ENCODE measurements around the gene ADSL. TPM values are rescaled to one million over a fixed set of nuclear protein-coding genes. Genes with fewer than 3 reads are reported as not detected.
"Not testable (repeated sequence)": the region's sequence is repeated elsewhere in the genome, so short reads cannot be mapped to it uniquely, and the experiment has no call there.

The ADSL gene
- total RNA-seq, 1 donor, result 155 TPM

- H3K36me3 ChIP-seq (ENCODE audit: insufficient read depth, low read length), result no peaks in the 10 kb centered on the region
- no peaks in the 10 kb centered on the region for H3K27me3 ChIP-seq (ENCODE audit: insufficient read depth, low read length)
- peaks cover 68% of the 10 kb centered on the region for H3K79me2 ChIP-seq (ENCODE audit: insufficient read depth, low read length)
- no peak overlapping the region for H3K27ac ChIP-seq (ENCODE audit: low read depth, low read length)
- TF ChIP-seq CTCF (IDR thresholded peaks at IDR 0.05; ENCODE audit: extremely low read depth, low read depth, low read length), result no peak
- DNase-seq (ENCODE audit: insufficient read length, low spot score, missing footprints), result no peak
- peaks cover 2% of the 10 kb centered on the region for H4K20me1 ChIP-seq (ENCODE audit: insufficient read depth, low read length)
- H2AFZ ChIP-seq (ENCODE audit: low read length), result no peak overlapping the region
- no peak overlapping the region for H3K4me3 ChIP-seq (ENCODE audit: insufficient read depth, low read length)
- H3K4me2 ChIP-seq (ENCODE audit: insufficient read depth, low read length), result no peak overlapping the region
- no peaks in the 10 kb centered on the region for H3K9me3 ChIP-seq (ENCODE audit: low read depth, low read length)
- peaks cover 4% of the 10 kb centered on the region for H3K4me1 ChIP-seq (ENCODE audit: insufficient read depth, low read length)
These were observed 28.3 kb downstream of the ADSL start for GRCh38 chr22:40374567-40374966.

GRCh38 chr22:40376149-40376548 lies 29.8 kb downstream of the ADSL start:
- no peak for TF ChIP-seq CTCF (IDR thresholded peaks at IDR 0.05; ENCODE audit: extremely low read depth, low read depth, low read length)
- Histone ChIP-seq H2AFZ (ENCODE audit: low read length) (no peak overlapping the region), H3K36me3 (ENCODE audit: insufficient read depth, low read length) (no peaks in the 10 kb centered on the region), H4K20me1 (ENCODE audit: insufficient read depth, low read length) (peaks cover 2% of the 10 kb centered on the region), H3K79me2 (ENCODE audit: insufficient read depth, low read length) (peaks cover 70% of the 10 kb centered on the region), H3K4me1 (ENCODE audit: insufficient read depth, low read length) (peaks cover 2% of the 10 kb centered on the region), H3K9me3 (ENCODE audit: low read depth, low read length) (no peaks in the 10 kb centered on the region), H3K4me3 (ENCODE audit: insufficient read depth, low read length) (no peak overlapping the region), H3K27me3 (ENCODE audit: insufficient read depth, low read length) (no peaks in the 10 kb centered on the region), H3K27ac (ENCODE audit: low read depth, low read length) (no peak overlapping the region), H3K4me2 (ENCODE audit: insufficient read depth, low read length) (no peak overlapping the region)
- DNase-seq (ENCODE audit: insufficient read length, low spot score, missing footprints), result no peak

GRCh38 chr22:40377931-40378330 lies 31.6 kb downstream of the ADSL start:
- Histone ChIP-seq H3K36me3 (ENCODE audit: insufficient read depth, low read length) (no peaks in the 10 kb centered on the region), H3K27ac (ENCODE audit: low read depth, low read length) (no peak overlapping the region), H3K4me3 (ENCODE audit: insufficient read depth, low read length) (no peak overlapping the region), H3K4me2 (ENCODE audit: insufficient read depth, low read length) (no peak overlapping the region), H3K9me3 (ENCODE audit: low read depth, low read length) (no peaks in the 10 kb centered on the region), H4K20me1 (ENCODE audit: insufficient read depth, low read length) (peaks cover 7% of the 10 kb centered on the region), H2AFZ (ENCODE audit: low read length) (no peak overlapping the region), H3K4me1 (ENCODE audit: insufficient read depth, low read length) (no peaks in the 10 kb centered on the region), H3K79me2 (ENCODE audit: insufficient read depth, low read length) (peaks cover 76% of the 10 kb centered on the region), H3K27me3 (ENCODE audit: insufficient read depth, low read length) (no peaks in the 10 kb centered on the region)
- DNase-seq (ENCODE audit: insufficient read length, low spot score, missing footprints), result no peak
- no peak for TF ChIP-seq CTCF (IDR thresholded peaks at IDR 0.05; ENCODE audit: extremely low read depth, low read depth, low read length)

- H3K79me2 ChIP-seq (ENCODE audit: insufficient read depth, low read length), result peaks cover 73% of the 10 kb centered on the region
- not testable (repeated sequence) for H3K4me3 ChIP-seq (ENCODE audit: insufficient read depth, low read length); H3K36me3 ChIP-seq (ENCODE audit: insufficient read depth, low read length); H3K27ac ChIP-seq (ENCODE audit: low read depth, low read length); H4K20me1 ChIP-seq (ENCODE audit: insufficient read depth, low read length); H2AFZ ChIP-seq (ENCODE audit: low read length); H3K4me1 ChIP-seq (ENCODE audit: insufficient read depth, low read length); H3K4me2 ChIP-seq (ENCODE audit: insufficient read depth, low read length); H3K27me3 ChIP-seq (ENCODE audit: insufficient read depth, low read length); DNase-seq (ENCODE audit: insufficient read length, low spot score, missing footprints); H3K9me3 ChIP-seq (ENCODE audit: low read depth, low read length)
These were observed 32.1 kb downstream of the ADSL start for GRCh38 chr22:40378448-40378847.

All from osteoblast (primary cell).